Endothelial cell of umbilical vein (primary cell): ENCODE measurements around the gene FAM83C. TPM values are rescaled to one million over a fixed set of nuclear protein-coding genes. Genes with fewer than 3 reads are reported as not detected.

ENCODE experiments used
- BruUV-seq: library from RNA; stranded (reverse); fragments of 400-500 nt; replicated peaks from 2 replicates; lab custom pipeline; 2021; lab: Mats Ljungman, UMichigan
- CTCF ChIA-PET: fragments of 300-600, 350-600 bp; sonication (Branson Sonifier 250); formaldehyde crosslinking; loops from one replicate; lab custom pipeline; 2021; ENCODE audit warnings: antibody characterized with exemption, inconsistent platforms; lab: Charles Lee
- POLR2A ChIA-PET: fragments of 300-600, 350-600 bp; sonication (Branson Sonifier 250); formaldehyde crosslinking; loops from one replicate; lab custom pipeline; 2021; ENCODE audit warnings: antibody characterized with exemption, inconsistent platforms; lab: Charles Lee
- DNase-seq: peaks from one replicate; pipeline ENCODE4 v3.0.0-alpha.2; 2011; ENCODE audit warnings: low read depth, low spot score
- FAIRE-seq: peaks from 2 replicates; lab custom pipeline; 2011; peaks lifted over from hg19 to GRCh38; lab: Jason Lieb, UNC
- H2AFZ ChIP-seq: 2 replicates; pipeline ENCODE4 v1.6.0; 2012; ENCODE audit warnings: low read depth, low read length, control low read depth, inconsistent platforms
- H3K27ac ChIP-seq: 2 replicates; pipeline ENCODE4 v1.5.1; 2011; ENCODE audit warnings: low read depth, mild to moderate bottlenecking, control low read depth, low read length, moderate library complexity; ENCODE audit not compliant: insufficient read depth
- H3K27me3 ChIP-seq, 2 experiments: 2 replicates each; pipeline versions ENCODE4 v1.6.0 to v1.6.1; 2011; ENCODE audit warnings: low read length in 2 of 2, mixed read lengths in 1 of 2; ENCODE audit not compliant: control insufficient read depth in 2 of 2, insufficient read depth in 2 of 2
- H3K36me3 ChIP-seq, 2 experiments: 2 replicates in 1 of 2; 3 replicates in 1 of 2; pipeline ENCODE4 v1.5.1; 2011; ENCODE audit warnings: low read length in 2 of 2, mild to moderate bottlenecking in 1 of 2, moderate library complexity in 1 of 2; ENCODE audit not compliant: control insufficient read depth in 2 of 2, insufficient read depth in 2 of 2; ENCODE audit errors: extremely low read depth in 1 of 2
- H3K4me1 ChIP-seq: 3 replicates; pipeline ENCODE4 v1.5.1; 2011; ENCODE audit warnings: mild to moderate bottlenecking, low read length; ENCODE audit not compliant: control insufficient read depth, insufficient read depth; ENCODE audit errors: extremely low read depth
- H3K4me2 ChIP-seq: 2 replicates; pipeline ENCODE4 v1.6.1; 2011; ENCODE audit warnings: low read length, control low read depth, mixed read lengths; ENCODE audit not compliant: insufficient read depth
- H3K4me3 ChIP-seq, 3 experiments: fragments of 200-600 bp in 1 of 3; sonication (generic), shearing (Covaris generic) in 1 of 3; replicated peaks in 1 of 3; 2 replicates each; pipeline ENCODE4 v1.5.1; 2011 to 2016; ENCODE audit warnings: control low read depth in 3 of 3, low read length in 3 of 3, mild to moderate bottlenecking in 2 of 3, inconsistent platforms in 1 of 3, low read depth in 1 of 3, moderate library complexity in 1 of 3; ENCODE audit not compliant: insufficient read depth in 1 of 3
- H3K79me2 ChIP-seq: 2 replicates; pipeline ENCODE4 v1.6.0; 2012; ENCODE audit warnings: low read length, inconsistent platforms; ENCODE audit not compliant: control insufficient read depth, insufficient read depth
- H3K9ac ChIP-seq: replicated peaks from 2 replicates; pipeline ENCODE3; 2011; ENCODE audit warnings: low read length, control low read depth; ENCODE audit not compliant: insufficient read depth; ENCODE audit errors: extremely low read depth
- H3K9me1 ChIP-seq: replicated peaks from 3 replicates; pipeline ENCODE4 v1.6.0; 2011; ENCODE audit warnings: mild to moderate bottlenecking, low read length; ENCODE audit not compliant: control insufficient read depth, insufficient read depth; ENCODE audit errors: extremely low read depth
- H3K9me3 ChIP-seq: replicated peaks from 2 replicates; pipeline ENCODE4 v1.5.1; 2012; ENCODE audit warnings: low read length, inconsistent platforms; ENCODE audit not compliant: control insufficient read depth, insufficient read depth
- H4K20me1 ChIP-seq: replicated peaks from 2 replicates; pipeline ENCODE3; 2011; ENCODE audit warnings: mild to moderate bottlenecking, low read length; ENCODE audit not compliant: control insufficient read depth, insufficient read depth; ENCODE audit errors: extremely low read depth
- EZH2 ChIP-seq: IDR thresholded peaks from 2 replicates; pipeline ENCODE4 v1.6.1; 2012; ENCODE audit warnings: borderline replicate concordance, low read depth, mild to moderate bottlenecking, moderate library complexity, low read length, inconsistent platforms; ENCODE audit not compliant: severe bottlenecking
- FOS ChIP-seq: IDR thresholded peaks from 2 replicates; pipeline ENCODE4 v1.6.1; 2011; ENCODE audit warnings: mild to moderate bottlenecking, low read length, moderate library complexity, borderline replicate concordance; ENCODE audit not compliant: insufficient read depth
- GATA2 ChIP-seq: IDR thresholded peaks from 2 replicates; pipeline ENCODE4 v1.7.0; 2011; ENCODE audit warnings: low read depth, mild to moderate bottlenecking, moderate library complexity, mixed read lengths, low read length; ENCODE audit not compliant: insufficient read length, insufficient read depth
- JUN ChIP-seq: IDR thresholded peaks from 2 replicates; pipeline ENCODE4 v1.6.1; 2011; ENCODE audit warnings: borderline replicate concordance, low read depth; ENCODE audit not compliant: insufficient read length, insufficient read depth
- MYC ChIP-seq: IDR thresholded peaks from one replicate; pipeline ENCODE4 v1.6.1; 2011; ENCODE audit warnings: mild to moderate bottlenecking, low read depth, low read length
- POLR2A ChIP-seq: IDR thresholded peaks from 2 replicates; pipeline ENCODE4 v1.6.1; 2012; ENCODE audit warnings: low read depth, mild to moderate bottlenecking, control low read depth, low read length
- POLR2AphosphoS5 ChIP-seq: IDR thresholded peaks from 2 replicates; pipeline ENCODE4 v1.6.1; 2012; ENCODE audit warnings: low read depth, mild to moderate bottlenecking, control low read depth, low read length, moderate library complexity; ENCODE audit not compliant: insufficient read depth
- dilution Hi-C: fragments of 300-500 bp; cut with MboI; formaldehyde crosslinking; loops from one replicate; pipeline ENCODE4 v1.15.0; 2019; ENCODE audit warnings: low sequenced_read_pairs; ENCODE audit not compliant: extremely low pct_ligation_motif_present
- intact Hi-C: fragments of 100-400 bp; cut with micrococcal nuclease; formaldehyde crosslinking; loops from one replicate; pipeline ENCODE4 v1.10.0; 2022
- polyA plus RNA-seq, 4 experiments: library from polyadenylated mRNA; depleted of rRNA in 3 of 4; stranded (reverse) in 3 of 4; unstranded in 1 of 4; fragments of >200 nt; gene quantifications; 2 replicates each; pipeline versions ENCODE4 v1.2.1 to v1.2.3, GENCODE V29; 2011 to 2012; ENCODE audit warnings: missing spikeins in 1 of 4
- total RNA-seq: library from RNA; stranded (reverse); gene quantifications from 2 replicates; pipeline ENCODE4 v1.2.3, GENCODE V29; 2021
- TF ChIP-seq, protein P1 (sequence below), 2 donors: IDR thresholded peaks; 1 replicate in 1 of 2; 2 replicates in 1 of 2; pipeline ENCODE4 v1.5.1; 2011; ENCODE audit warnings: low read length in 2 of 2, mild to moderate bottlenecking in 2 of 2, moderate library complexity in 2 of 2, control low read depth in 1 of 2, inconsistent platforms in 1 of 2, low read depth in 1 of 2; ENCODE audit not compliant: insufficient read depth in 1 of 2; ENCODE audit errors: extremely low read depth in 1 of 2
- TF ChIP-seq, protein P2 (sequence below): IDR thresholded peaks from 2 replicates; pipeline ENCODE4 v1.6.1; 2011; ENCODE audit not compliant: insufficient read depth, insufficient read length

The FAM83C gene
- total and polyA plus RNA-seq, 2 donors (not counting 3 experiments of a cell fraction or from before 2014, with no cell fraction given): not detected

DNA sequence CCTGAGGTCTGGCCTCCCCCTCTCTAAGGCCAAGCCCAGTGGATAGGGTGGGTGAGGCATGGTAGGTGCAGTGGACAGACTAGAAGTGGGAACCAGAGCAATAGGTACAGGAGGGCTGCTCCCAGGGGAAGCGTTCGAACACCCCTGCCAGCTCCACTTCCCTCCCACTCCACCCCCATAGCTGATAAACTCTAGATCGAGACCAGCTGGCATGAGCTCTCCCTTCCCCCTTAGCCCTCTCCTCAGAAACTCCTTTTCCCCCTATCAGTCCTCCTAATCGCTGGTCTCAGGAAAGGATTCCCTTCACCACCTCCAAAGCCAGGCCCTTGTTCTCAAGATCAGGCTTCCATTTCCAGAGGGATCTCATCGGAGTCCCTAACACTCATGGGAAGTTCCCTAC, 6.0 kb upstream of the FAM83C start:
- no peak overlapping the region for H3K9ac ChIP-seq
- no peak overlapping the region for H3K4me2 ChIP-seq
- FAIRE-seq (no peak), DNase-seq (no peak)
- no peak overlapping the region for H3K4me3 ChIP-seq
- no peak overlapping the region for H2AFZ ChIP-seq
- no peak overlapping the region for H3K27ac ChIP-seq
- no peak for TF ChIP-seq GATA2
- no peak for TF ChIP-seq POLR2AphosphoS5
- peaks cover 0 to 2% of the 10 kb centered on the region in 2 experiments for H3K27me3 ChIP-seq
- dilution Hi-C loops (no loop called here), intact Hi-C loops (no loop called here)
- POLR2A ChIA-PET: no interaction called here
- no TSS peak for BruUV-seq
- H3K79me2 ChIP-seq: no peaks in the 10 kb centered on the region
- H3K9me3 ChIP-seq: no peaks in the 10 kb centered on the region
- no peaks in the 10 kb centered on the region for H3K9me1 ChIP-seq
- no peaks in the 10 kb centered on the region for H3K36me3 ChIP-seq
- H3K4me1 ChIP-seq: peaks cover 17% of the 10 kb centered on the region
- H4K20me1 ChIP-seq: no peaks in the 10 kb centered on the region
- CTCF ChIA-PET: interaction anchor here (2.1 to 2.4 kb wide), 2 partner anchors 9 to 153 kb away, joined by 4 to 8 read pairs; no protein-coding TSS in a partner anchor

DNA sequence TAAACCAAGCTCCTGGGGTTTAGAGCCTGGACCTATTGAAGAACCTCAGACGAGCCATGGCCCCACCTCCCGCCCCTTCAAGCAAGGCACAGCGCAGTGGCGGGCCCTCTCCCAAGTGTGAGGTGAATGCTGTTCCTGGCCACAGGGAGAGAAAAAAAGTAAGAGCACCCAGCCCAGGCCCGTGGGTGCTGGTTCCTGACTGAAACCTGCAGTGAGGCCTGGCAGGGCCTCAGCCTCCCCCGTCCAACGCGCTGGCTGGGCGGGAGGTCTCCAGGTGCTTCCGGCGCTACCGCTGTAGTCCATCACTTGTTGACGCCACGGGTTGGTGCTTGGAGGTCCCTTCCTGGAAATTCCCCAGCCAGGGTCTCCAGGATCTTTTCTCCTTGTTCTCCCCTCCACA, 5.5 kb upstream of the FAM83C start:
- Histone ChIP-seq H2AFZ (no peak overlapping the region), H3K9me3 (no peaks in the 10 kb centered on the region), H3K4me2 (no peak overlapping the region), H4K20me1 (no peaks in the 10 kb centered on the region), H3K79me2 (no peaks in the 10 kb centered on the region), H3K9ac (no peak overlapping the region), H3K27ac (no peak overlapping the region), H3K27me3 (peaks cover 0 to 2% of the 10 kb centered on the region in 2 experiments), H3K4me3 (no peak overlapping the region), H3K9me1 (no peaks in the 10 kb centered on the region), H3K36me3 (no peaks in the 10 kb centered on the region), H3K4me1 (peaks cover 13% of the 10 kb centered on the region)
- POLR2A ChIA-PET: no interaction called here
- intact Hi-C loops (no loop called here), dilution Hi-C loops (no loop called here)
- FAIRE-seq: no peak
- CTCF ChIA-PET: interaction anchor here (1.0 to 2.4 kb wide), 6 partner anchors 8 to 150 kb away, joined by 4 to 8 read pairs (median 5); partner anchors contain the start of gene EIF6
- TF ChIP-seq POLR2AphosphoS5: no peak
- no peak for TF ChIP-seq GATA2
- TF ChIP-seq JUN: no peak
- no peak for TF ChIP-seq FOS
- TF ChIP-seq, protein P1, sequence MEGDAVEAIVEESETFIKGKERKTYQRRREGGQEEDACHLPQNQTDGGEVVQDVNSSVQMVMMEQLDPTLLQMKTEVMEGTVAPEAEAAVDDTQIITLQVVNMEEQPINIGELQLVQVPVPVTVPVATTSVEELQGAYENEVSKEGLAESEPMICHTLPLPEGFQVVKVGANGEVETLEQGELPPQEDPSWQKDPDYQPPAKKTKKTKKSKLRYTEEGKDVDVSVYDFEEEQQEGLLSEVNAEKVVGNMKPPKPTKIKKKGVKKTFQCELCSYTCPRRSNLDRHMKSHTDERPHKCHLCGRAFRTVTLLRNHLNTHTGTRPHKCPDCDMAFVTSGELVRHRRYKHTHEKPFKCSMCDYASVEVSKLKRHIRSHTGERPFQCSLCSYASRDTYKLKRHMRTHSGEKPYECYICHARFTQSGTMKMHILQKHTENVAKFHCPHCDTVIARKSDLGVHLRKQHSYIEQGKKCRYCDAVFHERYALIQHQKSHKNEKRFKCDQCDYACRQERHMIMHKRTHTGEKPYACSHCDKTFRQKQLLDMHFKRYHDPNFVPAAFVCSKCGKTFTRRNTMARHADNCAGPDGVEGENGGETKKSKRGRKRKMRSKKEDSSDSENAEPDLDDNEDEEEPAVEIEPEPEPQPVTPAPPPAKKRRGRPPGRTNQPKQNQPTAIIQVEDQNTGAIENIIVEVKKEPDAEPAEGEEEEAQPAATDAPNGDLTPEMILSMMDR (IDR thresholded peaks at IDR 0.05; ENCODE audit: extremely low read depth in 1 of 2, insufficient read depth in 1 of 2, low read depth in 1 of 2, low read length in 2 of 2): no peak
- TF ChIP-seq, protein P2, sequence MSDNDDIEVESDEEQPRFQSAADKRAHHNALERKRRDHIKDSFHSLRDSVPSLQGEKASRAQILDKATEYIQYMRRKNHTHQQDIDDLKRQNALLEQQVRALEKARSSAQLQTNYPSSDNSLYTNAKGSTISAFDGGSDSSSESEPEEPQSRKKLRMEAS: no peak
- no peak for TF ChIP-seq EZH2
- TF ChIP-seq POLR2A: no peak
- TF ChIP-seq MYC: no peak
- BruUV-seq: no TSS peak
- no peak for DNase-seq
